GM12865 (cell line): ENCODE results near the gene TRRAP.

ENCODE experiments used
- DNase-seq: peaks from one replicate; pipeline ENCODE4 v3.0.0; 2010; ENCODE audit warnings: low read depth
- H3K4me3 ChIP-seq: 2 replicates; pipeline ENCODE4 v1.5.1; 2011; ENCODE audit warnings: mild to moderate bottlenecking, low read depth, low read length, control low read depth
- TF ChIP-seq, protein P1 (sequence below): IDR thresholded peaks from 2 replicates; pipeline ENCODE4 v1.5.1; 2011; ENCODE audit warnings: low read length, control low read depth, low read depth, inconsistent platforms; ENCODE audit not compliant: insufficient read depth; ENCODE audit errors: missing control alignments

TRRAP gene

GRCh38 chr7:99030457-99030856, 152.1 kb downstream of the TRRAP start:
- no peak for DNase-seq

GRCh38 chr7:99030951-99031350, 152.6 kb downstream of the TRRAP start:
- H3K4me3 ChIP-seq, result no peak overlapping the region
- DNase-seq, result no peak

More at GRCh38 chr7:99030457-99030856, 152.1 kb downstream of the TRRAP start:
- H3K4me3 ChIP-seq, result no peak overlapping the region
- TF ChIP-seq, protein P1, sequence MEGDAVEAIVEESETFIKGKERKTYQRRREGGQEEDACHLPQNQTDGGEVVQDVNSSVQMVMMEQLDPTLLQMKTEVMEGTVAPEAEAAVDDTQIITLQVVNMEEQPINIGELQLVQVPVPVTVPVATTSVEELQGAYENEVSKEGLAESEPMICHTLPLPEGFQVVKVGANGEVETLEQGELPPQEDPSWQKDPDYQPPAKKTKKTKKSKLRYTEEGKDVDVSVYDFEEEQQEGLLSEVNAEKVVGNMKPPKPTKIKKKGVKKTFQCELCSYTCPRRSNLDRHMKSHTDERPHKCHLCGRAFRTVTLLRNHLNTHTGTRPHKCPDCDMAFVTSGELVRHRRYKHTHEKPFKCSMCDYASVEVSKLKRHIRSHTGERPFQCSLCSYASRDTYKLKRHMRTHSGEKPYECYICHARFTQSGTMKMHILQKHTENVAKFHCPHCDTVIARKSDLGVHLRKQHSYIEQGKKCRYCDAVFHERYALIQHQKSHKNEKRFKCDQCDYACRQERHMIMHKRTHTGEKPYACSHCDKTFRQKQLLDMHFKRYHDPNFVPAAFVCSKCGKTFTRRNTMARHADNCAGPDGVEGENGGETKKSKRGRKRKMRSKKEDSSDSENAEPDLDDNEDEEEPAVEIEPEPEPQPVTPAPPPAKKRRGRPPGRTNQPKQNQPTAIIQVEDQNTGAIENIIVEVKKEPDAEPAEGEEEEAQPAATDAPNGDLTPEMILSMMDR, result no peak

GRCh38 chr7:99031496-99031895, 153.2 kb downstream of the TRRAP start:
- DNase-seq, result no peak
- TF ChIP-seq, protein P1, result no peak
- no peak overlapping the region for H3K4me3 ChIP-seq

More at GRCh38 chr7:99030951-99031350, 152.6 kb downstream of the TRRAP start:
- TF ChIP-seq, protein P1, result no peak

- TF ChIP-seq, protein P1, result no peak
- DNase-seq, result no peak
- H3K4me3 ChIP-seq, result no peak overlapping the region
These were observed 154.6 kb downstream of the TRRAP start for GRCh38 chr7:99032928-99033327.

DNA sequence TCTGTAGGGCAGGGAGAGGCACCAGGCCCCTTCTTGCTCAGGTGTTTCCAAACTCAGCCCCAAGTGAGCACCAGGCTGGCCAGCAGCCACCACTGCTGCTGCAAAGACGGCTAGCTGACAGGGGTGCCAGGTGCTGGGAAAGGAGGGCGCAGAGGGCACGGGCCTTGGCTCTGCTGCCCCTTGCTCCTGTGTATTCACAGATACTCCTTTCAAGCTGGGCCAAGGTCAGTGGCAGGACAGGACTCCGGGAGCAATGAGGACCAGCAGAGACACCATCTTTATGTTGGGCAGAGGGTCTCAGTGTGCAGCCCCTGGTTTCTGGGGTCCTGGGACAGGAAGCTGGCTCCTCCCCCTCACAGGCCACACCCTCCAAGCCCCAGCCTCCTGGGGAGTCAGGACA, 155.4 kb downstream of the TRRAP start:
- H3K4me3 ChIP-seq, result no peak overlapping the region

DNA sequence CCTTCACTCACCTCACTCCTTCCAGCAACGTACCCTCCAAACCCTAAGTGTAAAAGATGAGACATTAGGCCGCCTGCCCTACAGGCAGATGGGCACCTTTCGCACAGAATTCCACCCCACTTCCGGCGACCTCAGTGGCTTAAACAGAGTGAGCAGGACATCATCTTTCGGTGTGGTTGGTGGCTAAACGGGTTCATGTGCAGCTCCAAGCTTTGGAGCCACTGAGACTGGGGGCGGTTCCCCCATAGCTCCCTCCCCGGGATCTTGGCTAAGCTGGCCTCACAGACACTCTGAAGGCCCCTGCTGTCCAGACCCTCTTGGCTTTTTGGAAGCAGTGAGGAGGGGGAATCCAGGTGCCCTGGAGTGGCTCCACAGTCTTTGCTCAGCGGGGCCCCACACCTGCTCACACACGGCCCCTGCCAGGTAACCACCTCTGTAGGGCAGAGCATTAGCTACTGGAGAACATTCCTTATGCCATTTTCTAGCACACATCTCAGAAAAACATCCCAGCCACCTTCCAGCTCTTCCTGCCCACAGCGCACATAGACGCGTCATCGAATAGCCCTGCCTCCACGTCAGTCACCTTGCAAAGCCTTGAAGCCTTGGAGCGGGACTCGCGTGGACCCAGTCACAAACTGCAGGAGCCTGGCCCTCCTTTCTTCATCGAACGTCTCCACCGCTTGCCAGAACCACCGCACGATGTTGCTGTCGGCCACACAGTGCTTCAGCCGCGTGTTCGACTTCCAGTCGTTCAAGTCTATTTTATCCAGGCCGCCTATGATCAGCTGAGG, 156.8 kb downstream of the TRRAP start:
- no peak overlapping the region for H3K4me3 ChIP-seq
- no peak for DNase-seq
- TF ChIP-seq, protein P1, result no peak

More for the DNA sequence above, 155.4 kb downstream of the TRRAP start:
- no peak for DNase-seq
- TF ChIP-seq, protein P1, result no peak
